ENCODE data around the gene ACTR2.

DNA sequence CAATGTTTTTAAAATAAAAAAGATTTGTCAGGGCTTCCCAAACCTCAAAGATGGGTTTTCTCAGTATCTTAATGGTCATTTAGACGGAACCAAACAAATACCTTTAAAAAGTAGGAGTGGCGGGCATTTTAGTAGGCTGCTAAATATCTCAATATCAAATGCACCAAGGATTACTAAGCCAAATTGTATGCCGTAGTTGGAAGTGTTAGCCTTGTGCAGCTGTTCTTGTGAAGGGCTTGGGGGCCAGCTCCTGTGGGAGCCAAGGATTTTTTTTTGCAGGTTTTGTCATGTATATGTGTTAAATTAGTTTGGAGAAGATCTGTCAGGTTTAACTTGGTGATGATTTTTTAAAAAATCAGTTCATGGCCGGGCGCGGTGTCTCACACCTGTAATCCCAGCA is 52.1 kb downstream of the ACTR2 start:
- no peak for TF ChIP-seq POLR2A (IDR thresholded peaks at IDR 0.05)
- no peak for TF ChIP-seq POLR2AphosphoS5 (IDR thresholded peaks at IDR 0.05)
